ENCODE data around the gene TEPSIN. TPM values are rescaled to one million over a fixed set of nuclear protein-coding genes. Genes with fewer than 3 reads are reported as not detected.

The TEPSIN gene
- total and polyA plus RNA-seq, 2 donors (not counting 1 experiment from before 2014, with no cell fraction given) = 5.6 to 11.2 TPM

- Histone ChIP-seq H3K4me2 (ENCODE audit: extremely low read depth, insufficient read depth, low read length) (no peak overlapping the region), H3K9ac (ENCODE audit: insufficient read depth, low read length) (no peak overlapping the region), H3K79me2 (ENCODE audit: control insufficient read depth, insufficient read depth, low read length) (peaks cover 39% of the 10 kb centered on the region), H3K9me3 (ENCODE audit: control insufficient read depth, insufficient read depth, low read depth, low read length) (no peaks in the 10 kb centered on the region), H3K27ac (ENCODE audit: insufficient read depth, low read length) (no peak overlapping the region), H3K27me3 (ENCODE audit: control insufficient read depth, insufficient read depth, low read length) (no peaks in the 10 kb centered on the region), H3K4me3 (replicated peaks in 1 of 4; ENCODE audit: control extremely low read depth in 1 of 4, insufficient read depth in 1 of 4, low read depth in 3 of 4, low read length in 4 of 4) (no peak overlapping the region), H4K20me1 (ENCODE audit: control insufficient read depth, extremely low read depth, insufficient read depth, low read length) (no peaks in the 10 kb centered on the region), H2AFZ (ENCODE audit: low read length) (no peak overlapping the region), H3K4me1 (ENCODE audit: control insufficient read depth, extremely low read depth, insufficient read depth, low read length) (peaks cover 5% of the 10 kb centered on the region), H3K36me3 (ENCODE audit: control insufficient read depth, insufficient read depth, low read length) (peaks cover 13% of the 10 kb centered on the region)
- no peak for TF ChIP-seq CTCF (conservative IDR thresholded peaks at IDR 0.05 in 1 of 2, IDR thresholded peaks at IDR 0.05 in 1 of 2; ENCODE audit: low read depth in 1 of 2, low read length in 2 of 2)
- no peak for TF ChIP-seq EZH2 (IDR thresholded peaks at IDR 0.05; ENCODE audit: low read length, missing control alignments)
- DNase-seq (ENCODE audit: low read depth in 2 of 2) = no peak
Measured at GRCh38 chr17:81236784-81237183, 2.1 kb downstream of the TEPSIN start.

DNA sequence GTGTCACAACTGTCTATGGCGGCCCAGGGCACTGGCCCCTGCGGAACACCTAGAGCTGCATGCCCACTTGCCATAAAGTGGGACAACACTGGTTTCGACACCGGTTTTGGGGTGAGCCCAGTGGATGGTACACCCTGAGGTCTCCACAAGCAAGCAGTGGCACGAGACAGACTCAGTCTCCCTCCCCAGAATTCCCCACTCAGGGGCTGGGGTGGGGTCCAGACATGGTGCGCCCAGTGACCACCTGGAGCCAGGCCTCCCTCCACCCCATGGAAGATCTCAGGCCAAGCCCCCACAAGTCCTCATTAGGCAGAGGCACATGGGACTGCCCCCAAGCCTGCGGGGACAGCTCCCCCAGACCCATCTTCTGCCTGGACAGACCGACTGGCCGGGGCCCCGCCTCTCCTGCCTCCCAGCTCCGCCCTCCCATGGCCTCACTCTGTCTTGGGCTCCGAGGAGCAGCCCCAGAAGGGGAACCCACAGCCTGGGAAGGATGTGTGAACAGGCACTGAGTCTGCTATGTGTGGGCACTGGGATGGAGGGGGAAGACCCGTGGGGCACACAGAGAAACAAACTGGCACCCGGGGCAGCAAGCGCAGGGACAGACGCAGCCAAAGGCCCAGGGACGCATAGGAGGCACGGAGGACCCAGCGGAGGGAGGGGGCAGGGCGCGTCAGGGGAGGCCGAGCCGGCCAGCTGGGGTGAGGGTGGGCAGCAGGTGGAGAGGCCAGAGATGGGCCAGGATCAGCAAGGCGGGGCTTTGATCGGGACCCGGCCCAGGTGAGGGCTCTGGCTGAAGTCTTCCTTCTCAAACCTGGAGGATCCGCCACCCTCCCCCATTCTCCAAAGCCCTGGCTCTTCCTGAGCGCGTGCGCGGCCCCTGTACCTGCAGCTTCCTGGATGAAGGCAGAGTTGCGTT lies 2.8 kb downstream of the TEPSIN start:
- Histone ChIP-seq H3K27ac (ENCODE audit: insufficient read depth, low read length) (no peak overlapping the region), H4K20me1 (ENCODE audit: control insufficient read depth, extremely low read depth, insufficient read depth, low read length) (no peaks in the 10 kb centered on the region), H3K9ac (ENCODE audit: insufficient read depth, low read length) (no peak overlapping the region), H3K4me1 (ENCODE audit: control insufficient read depth, extremely low read depth, insufficient read depth, low read length) (peaks cover 5% of the 10 kb centered on the region), H3K4me3 (replicated peaks in 1 of 4; ENCODE audit: control extremely low read depth in 1 of 4, insufficient read depth in 1 of 4, low read depth in 3 of 4, low read length in 4 of 4) (no peak overlapping the region), H2AFZ (ENCODE audit: low read length) (no peak overlapping the region), H3K27me3 (ENCODE audit: control insufficient read depth, insufficient read depth, low read length) (no peaks in the 10 kb centered on the region), H3K79me2 (ENCODE audit: control insufficient read depth, insufficient read depth, low read length) (peaks cover 33% of the 10 kb centered on the region), H3K9me3 (ENCODE audit: control insufficient read depth, insufficient read depth, low read depth, low read length) (no peaks in the 10 kb centered on the region), H3K4me2 (ENCODE audit: extremely low read depth, insufficient read depth, low read length) (no peak overlapping the region), H3K36me3 (ENCODE audit: control insufficient read depth, insufficient read depth, low read length) (peaks cover 15% of the 10 kb centered on the region)
- no peak for DNase-seq (ENCODE audit: low read depth in 2 of 2)
- TF ChIP-seq EZH2 (IDR thresholded peaks at IDR 0.05; ENCODE audit: low read length, missing control alignments) = no peak
- no peak for TF ChIP-seq CTCF (conservative IDR thresholded peaks at IDR 0.05 in 1 of 2, IDR thresholded peaks at IDR 0.05 in 1 of 2; ENCODE audit: low read depth in 1 of 2, low read length in 2 of 2)

- no peaks in the 10 kb centered on the region for H3K9me3 ChIP-seq (ENCODE audit: control insufficient read depth, insufficient read depth, low read depth, low read length)
- no peak for DNase-seq (ENCODE audit: low read depth in 2 of 2)
- H3K9ac ChIP-seq (ENCODE audit: insufficient read depth, low read length) = no peak overlapping the region
- H3K79me2 ChIP-seq (ENCODE audit: control insufficient read depth, insufficient read depth, low read length) = peaks cover 24% of the 10 kb centered on the region
- H4K20me1 ChIP-seq (ENCODE audit: control insufficient read depth, extremely low read depth, insufficient read depth, low read length) = no peaks in the 10 kb centered on the region
- peaks cover 15% of the 10 kb centered on the region for H3K36me3 ChIP-seq (ENCODE audit: control insufficient read depth, insufficient read depth, low read length)
- no peak overlapping the region for H3K4me2 ChIP-seq (ENCODE audit: extremely low read depth, insufficient read depth, low read length)
- H3K27ac ChIP-seq (ENCODE audit: insufficient read depth, low read length) = no peak overlapping the region
- no peaks in the 10 kb centered on the region for H3K27me3 ChIP-seq (ENCODE audit: control insufficient read depth, insufficient read depth, low read length)
- TF ChIP-seq EZH2 (IDR thresholded peaks at IDR 0.05; ENCODE audit: low read length, missing control alignments) (no peak), CTCF (conservative IDR thresholded peaks at IDR 0.05 in 1 of 2, IDR thresholded peaks at IDR 0.05 in 1 of 2; ENCODE audit: low read depth in 1 of 2, low read length in 2 of 2) (no peak)
- no peak overlapping the region for H2AFZ ChIP-seq (ENCODE audit: low read length)
- peaks cover 2% of the 10 kb centered on the region for H3K4me1 ChIP-seq (ENCODE audit: control insufficient read depth, extremely low read depth, insufficient read depth, low read length)
- H3K4me3 ChIP-seq (replicated peaks in 1 of 4; ENCODE audit: control extremely low read depth in 1 of 4, insufficient read depth in 1 of 4, low read depth in 3 of 4, low read length in 4 of 4) = no peak overlapping the region
Measured at GRCh38 chr17:81234940-81235821, 3.7 kb downstream of the TEPSIN start.

All from fibroblast of lung (primary cell).